Kidney tubule cell (primary cell): Measurements from ENCODE around the gene BTK.
A peak's percentile ranks its signal among the peaks of the same experiment; 100 is the strongest.

Experiments
- DNase-seq: peaks from one replicate; pipeline ENCODE4 v3.0.0-alpha.2; 2018; ENCODE audit warnings: low spot score

Gene BTK

DNA sequence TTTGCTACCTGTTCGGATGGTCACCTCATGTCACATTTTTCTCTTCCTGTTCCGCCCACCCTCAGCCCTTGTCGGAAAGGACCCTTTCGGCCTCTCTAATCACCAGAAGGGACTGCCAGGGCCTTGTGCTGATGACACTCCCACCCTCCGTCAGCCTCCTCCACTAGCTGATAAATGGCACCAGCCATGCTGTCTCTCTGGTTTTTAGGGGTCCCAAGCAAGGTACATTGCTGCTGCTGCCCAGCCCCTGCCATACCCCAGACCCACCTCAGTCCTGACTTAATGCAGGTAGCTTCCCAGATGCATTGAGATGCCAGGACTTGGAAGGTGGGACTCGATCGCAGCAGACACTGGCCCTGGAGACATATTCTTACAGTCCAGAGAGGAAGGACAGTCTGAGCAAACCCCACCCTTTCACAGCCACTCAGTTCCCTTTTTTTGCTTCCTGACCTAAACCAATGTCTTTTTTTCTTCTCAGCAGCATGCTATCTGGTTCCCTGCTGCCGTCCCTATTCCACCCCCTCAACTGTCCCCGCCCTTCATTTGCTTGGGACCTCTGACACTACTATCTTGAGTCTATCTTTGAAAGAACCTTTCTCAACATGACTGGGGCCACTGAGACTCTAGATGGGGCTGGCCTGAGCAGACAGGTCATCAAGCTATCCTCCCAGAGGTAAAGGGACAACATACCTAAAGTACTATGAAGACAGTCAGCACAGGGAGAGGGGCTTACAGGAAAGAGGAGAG lies at the start of gene BTK:
TSS of gene BTK (minus strand) at position 397 of the 747 bp plus-strand sequence. CDS start 10,907 bp downstream, outside the sequence.
- no peak for DNase-seq

- DNase-seq: peak; percentile 63
These were observed 44.6 kb upstream of the BTK start for GRCh38 chrX:101430457-101431078.

- DNase-seq: peak; percentile 28
These were observed 43.9 kb upstream of the BTK start for GRCh38 chrX:101429934-101430333.

GRCh38 chrX:101427954-101428353 lies 42.0 kb upstream of the BTK start:
- DNase-seq: no peak

DNA sequence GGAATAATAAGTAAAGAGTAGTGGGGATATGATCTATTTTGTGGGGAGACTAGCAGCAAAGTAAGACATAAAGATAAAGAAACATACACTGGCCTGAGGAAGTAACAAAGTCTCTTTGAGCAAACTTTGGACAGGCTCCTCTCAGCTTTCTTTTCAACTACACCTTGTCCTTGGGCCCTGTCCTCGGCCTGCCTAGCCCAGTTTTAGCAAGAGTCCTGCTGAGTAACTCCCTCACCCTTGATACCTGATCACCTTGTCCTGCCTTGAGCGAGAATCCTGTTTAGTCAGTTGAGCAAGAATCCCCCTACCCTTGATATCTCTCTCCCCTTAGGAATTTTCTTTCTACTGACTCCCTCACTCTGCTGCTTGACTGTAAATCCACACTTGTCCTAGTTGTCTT lies 33.5 kb upstream of the BTK start:
- DNase-seq: no peak

DNA sequence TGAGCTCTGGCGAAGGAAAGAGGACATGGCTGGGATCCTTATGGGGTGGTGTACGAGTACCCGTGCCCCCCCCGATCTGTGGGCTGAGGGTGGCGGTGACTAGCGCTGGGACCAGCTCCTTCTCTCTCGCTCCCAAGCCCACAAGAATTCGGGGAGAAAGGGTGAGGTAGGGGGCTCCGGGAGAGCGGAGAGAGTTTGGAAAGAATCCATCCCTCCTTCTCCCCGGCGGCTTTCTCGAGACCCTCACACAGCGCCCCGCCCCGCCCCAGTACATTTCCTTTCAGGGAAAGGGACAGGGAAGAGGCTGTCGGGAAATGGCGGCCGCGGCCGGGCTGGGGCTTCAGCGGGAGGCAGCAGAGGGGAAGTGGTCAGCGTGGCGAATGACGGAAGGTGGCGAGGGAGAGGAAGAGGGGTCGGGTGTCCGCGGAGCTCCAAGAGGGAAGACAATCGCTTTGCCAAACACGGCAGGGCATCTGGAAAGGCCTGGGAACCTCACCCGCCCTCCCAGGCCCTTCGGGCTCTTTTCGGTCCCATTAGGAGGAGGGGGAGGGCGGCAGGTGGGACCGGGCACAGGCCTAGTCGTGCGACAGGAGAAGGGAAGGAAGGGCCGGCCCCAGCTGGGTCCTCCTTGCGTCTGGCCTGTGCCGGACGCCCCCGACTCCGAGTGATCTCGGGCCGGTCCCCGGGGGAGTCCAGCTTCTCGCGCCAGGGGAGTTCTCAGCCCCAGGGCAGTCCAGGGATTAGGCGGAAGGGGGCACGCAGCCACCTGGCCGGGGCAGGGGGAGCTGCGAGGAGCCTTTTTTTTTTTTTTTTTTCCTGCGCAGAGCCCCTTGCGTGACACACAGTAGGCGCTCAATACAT lies 32.2 kb upstream of the BTK start:
- peak; percentile 28 for DNase-seq

- no peak for DNase-seq
These were observed 31.2 kb upstream of the BTK start for GRCh38 chrX:101417190-101417589.

- no peak for DNase-seq
These were observed 30.7 kb upstream of the BTK start for GRCh38 chrX:101416691-101417090.

DNA sequence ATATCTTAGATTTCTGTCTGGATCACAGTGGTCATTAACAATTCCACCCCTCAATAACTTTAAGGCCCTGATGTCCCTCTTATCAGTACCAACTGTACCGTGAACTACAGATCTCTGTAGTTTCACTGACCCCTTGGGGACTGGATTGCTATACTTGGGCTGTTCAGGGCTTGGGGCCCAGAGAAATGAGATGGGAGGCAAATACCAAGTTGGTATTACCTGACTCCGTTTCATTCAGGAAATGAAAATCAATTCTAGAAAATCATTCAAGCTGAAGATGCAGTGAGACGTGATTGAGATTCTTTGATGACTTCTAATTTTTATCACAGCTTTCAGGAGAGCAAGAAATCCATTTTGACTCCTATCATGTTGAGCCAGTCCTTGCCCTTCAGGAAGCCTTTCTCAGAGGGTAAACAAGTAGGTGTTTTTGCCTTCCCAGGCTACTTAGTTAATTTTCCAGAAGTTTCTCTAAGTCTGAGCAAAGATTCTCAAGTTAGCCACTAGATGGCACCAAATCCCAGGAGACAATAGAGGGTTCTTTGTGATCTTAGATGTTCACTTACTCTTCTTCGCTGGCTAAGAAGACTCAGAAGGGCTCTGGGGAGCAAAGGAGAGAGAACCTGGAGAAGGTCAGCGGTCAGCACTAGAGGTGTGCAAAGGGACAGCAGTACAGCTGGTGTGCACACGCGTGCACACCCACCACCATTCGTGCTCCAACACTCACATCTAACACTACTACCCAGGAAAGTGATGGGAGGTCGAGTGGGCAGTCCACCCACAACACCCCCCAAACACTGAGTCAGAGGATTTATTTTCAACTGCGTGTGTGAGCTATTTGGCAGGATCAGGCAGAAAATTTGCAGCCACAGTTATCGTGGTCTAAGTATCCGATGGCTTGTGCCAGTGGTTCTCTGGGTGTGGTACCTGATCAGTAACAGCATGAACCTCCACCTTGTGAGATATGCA lies 29.5 kb upstream of the BTK start:
- peak; percentile 76 for DNase-seq

- DNase-seq: no peak
These were observed 26.0 kb upstream of the BTK start for GRCh38 chrX:101411984-101412383.

DNA sequence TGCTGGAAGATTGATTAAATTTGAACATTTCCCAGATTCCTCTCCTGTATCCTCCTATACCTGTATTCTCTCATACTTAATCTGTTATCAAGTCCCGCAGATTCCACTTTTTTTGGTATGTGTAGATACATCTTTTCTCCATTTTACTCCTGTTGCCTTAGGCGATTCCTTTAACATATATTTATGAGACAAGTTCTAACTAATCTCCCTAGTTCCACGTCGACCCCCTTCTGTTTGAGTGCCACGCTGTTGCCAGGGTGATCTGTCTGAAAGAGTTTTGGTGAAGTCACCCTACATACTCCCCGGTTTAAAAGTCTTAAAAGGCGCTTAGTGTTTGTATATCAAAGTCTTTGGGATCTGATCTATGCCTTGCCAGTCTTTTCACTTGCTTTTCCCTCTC lies 24.5 kb upstream of the BTK start:
- no peak for DNase-seq

- DNase-seq: no peak
These were observed 23.1 kb upstream of the BTK start for GRCh38 chrX:101409043-101409442.

DNA sequence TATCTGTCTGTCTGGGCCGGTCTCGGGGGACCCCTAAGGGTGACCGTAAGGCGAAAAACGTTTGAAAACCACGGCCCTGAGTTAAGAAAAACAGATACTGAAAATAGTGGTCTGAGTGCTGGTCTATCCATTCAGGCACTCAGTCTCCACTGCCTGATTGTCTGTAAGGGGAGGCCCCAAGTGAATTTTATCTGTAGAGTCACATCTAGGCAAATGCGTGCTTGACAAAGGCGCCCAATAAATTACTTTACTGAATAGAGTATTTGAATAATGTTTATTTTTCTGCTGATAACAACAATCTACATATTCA lies 22.5 kb upstream of the BTK start:
- no peak for DNase-seq

DNA sequence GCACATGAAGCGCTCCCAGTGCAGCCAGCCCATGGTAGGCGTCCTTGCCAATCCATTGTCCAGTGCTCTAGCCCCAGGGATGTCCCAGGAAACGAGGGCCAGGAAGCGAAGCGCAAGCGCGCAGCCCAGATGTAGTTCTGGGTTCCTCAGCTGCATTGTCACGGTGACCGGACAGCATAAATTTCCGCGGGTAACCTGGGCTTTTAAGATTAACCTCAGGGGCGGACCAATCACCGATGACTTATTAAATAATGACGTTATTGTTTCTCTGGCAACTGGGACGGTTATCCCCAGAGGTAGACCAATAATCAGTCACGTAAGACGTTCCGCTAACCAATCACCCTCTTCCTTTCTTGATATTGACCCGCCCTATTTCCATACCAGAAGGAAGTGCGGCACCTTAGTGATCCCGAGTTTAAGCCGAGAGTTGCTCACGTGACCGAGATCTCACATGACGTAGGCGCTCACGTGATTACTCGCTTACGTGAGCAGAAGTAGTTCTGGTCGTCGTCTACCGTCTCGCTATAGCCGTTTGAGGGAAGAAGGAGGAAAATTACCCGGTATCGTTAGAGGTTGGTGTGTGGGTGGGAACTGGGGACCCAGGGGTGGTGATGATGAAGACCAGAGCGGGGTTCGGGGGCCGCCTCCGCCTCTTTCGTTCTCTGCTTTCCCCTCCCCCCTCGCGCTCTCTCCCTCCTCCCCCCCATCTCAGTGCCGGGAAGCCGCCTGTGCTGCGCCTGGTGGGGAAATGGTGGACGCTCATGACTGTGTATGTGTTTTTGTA lies 21.9 kb upstream of the BTK start, which contains the start of the genes GLA and HNRNPH2:
TSS of gene GLA (minus strand) at position 178 of the 784 bp plus-strand sequence. CDS start at position 156, 22 bp downstream.
TSS of gene HNRNPH2 (plus strand) at position 475 of the 784 bp plus-strand sequence. CDS start 3,767 bp downstream, outside the sequence.
- peak; percentile 98 for DNase-seq

- no peak for DNase-seq
These were observed 21.3 kb upstream of the BTK start for GRCh38 chrX:101407167-101407747.

DNA sequence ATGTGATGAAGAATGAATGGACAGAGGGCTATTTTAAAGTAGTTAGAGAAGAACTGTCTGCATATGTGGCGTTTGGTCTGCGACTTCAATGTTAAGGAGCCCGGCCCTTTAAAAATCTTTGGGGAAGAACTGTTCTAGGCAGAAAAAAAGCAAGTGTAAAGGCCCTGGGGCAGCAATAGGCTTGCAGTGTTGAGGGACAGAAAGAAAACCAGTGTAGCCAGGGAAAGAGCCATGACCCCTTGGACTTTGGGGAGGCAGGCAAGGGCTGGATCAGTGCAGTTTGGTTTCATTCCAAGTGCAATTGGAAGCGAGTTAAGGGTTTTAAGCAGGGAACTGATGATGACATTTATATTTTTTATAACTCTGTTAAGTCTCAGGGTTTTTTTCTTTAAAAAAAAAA lies 13.8 kb upstream of the BTK start:
- DNase-seq: no peak

- DNase-seq: no peak
These were observed 12.7 kb upstream of the BTK start for GRCh38 chrX:101398694-101399093.

DNA sequence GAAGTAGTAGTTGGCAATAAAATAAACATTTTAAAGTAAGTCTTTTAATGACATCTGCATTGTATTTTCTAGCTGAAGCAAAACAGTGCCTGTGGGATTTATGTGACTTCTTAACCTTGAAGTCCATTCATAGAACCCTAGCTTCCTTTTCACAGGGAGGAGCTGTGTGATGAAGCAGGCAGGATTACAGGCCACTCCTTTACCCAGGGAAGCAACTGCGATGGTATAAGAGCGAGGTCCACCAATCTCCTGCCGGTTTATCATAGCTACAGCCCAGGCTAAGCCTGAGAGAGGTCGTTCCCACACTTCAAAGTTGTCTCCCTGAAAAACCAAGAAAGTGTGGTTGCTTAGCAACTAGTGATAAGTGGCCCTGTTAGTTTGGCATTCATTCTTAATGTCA lies 11.8 kb upstream of the BTK start:
- DNase-seq: no peak

DNA sequence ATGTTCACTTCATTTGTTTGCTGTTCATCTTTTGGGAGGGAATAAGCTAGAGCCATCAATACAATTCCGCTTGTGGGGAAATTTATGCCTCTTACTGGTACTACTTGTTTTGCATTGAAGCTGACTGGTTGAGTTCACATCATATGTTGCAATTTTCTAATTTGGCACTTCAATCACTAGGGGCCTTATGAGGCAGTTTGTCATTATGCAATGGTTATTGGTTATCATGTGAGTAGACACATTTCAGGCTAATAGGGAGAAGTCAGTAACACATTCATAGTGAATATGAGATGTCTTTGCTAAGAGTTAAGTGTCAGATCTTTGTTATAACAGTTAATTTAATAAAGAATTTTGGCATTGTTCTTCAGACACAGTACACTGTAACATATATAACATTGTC lies 9.8 kb upstream of the BTK start:
- DNase-seq: no peak

DNA sequence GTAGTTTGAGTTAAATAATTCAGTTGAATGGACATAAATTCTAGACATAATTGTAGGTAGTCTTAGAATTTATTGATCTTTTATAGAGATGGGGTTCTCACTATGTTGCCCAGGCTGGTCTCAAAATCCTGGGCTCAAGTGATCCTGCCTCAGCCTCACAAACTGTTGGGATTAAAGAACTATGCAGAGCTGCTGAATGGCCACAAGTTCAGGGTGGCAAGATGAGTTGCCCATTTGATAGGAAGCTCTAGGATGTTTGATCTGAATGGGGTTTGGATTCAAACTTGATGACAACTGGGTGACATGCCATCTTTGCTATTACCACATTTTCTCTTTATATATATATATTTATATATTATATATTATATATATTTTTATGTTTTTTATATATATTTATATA lies 8.4 kb upstream of the BTK start:
- no peak for DNase-seq
